HepG2 (cell line): ENCODE measurements around the gene UAP1L1. TPM values are rescaled to one million over a fixed set of nuclear protein-coding genes. Genes with fewer than 3 reads are reported as not detected.
A peak's percentile ranks its signal among the peaks of the same experiment; 100 is the strongest.

ENCODE experiments used
- BATF2 ChIP-seq: sonication (generic); formaldehyde crosslinking; IDR thresholded peaks from 2 replicates; pipeline ENCODE4 v1.8.0; 2022; ENCODE audit warnings: mild to moderate bottlenecking, missing genetic modification reagents, moderate library complexity
- GFI1 ChIP-seq: sonication (generic); formaldehyde crosslinking; IDR thresholded peaks from 2 replicates; pipeline ENCODE4 v1.5.0; 2020; ENCODE audit warnings: missing genetic modification reagents, mild to moderate bottlenecking, borderline replicate concordance
- HNF1B ChIP-seq: sonication (generic); formaldehyde crosslinking; IDR thresholded peaks from 2 replicates; pipeline ENCODE4 v1.5.1; 2020; ENCODE audit warnings: mild to moderate bottlenecking, moderate library complexity, missing genetic modification reagents
- HNRNPLL ChIP-seq: fragments of 200-400 bp; formaldehyde crosslinking; IDR thresholded peaks from 2 replicates; pipeline ENCODE4 v1.6.1; 2017; ENCODE audit warnings: mild to moderate bottlenecking, low read depth, low read length; ENCODE audit not compliant: poor library complexity, severe bottlenecking
- KDM4B ChIP-seq: sonication (generic); formaldehyde crosslinking; IDR thresholded peaks from 2 replicates; pipeline ENCODE4 v1.4.0; 2020; ENCODE audit warnings: missing genetic modification reagents
- RARG ChIP-seq: sonication (generic); formaldehyde crosslinking; IDR thresholded peaks from 2 replicates; pipeline ENCODE4 v1.4.0; 2020; ENCODE audit warnings: low read depth, mild to moderate bottlenecking, missing genetic modification reagents
- REST ChIP-seq, 2 experiments: IDR thresholded peaks; 2 replicates each; pipeline ENCODE4 v1.6.1; 2011 to 2012; ENCODE audit warnings: low read length in 2 of 2, borderline replicate concordance in 1 of 2, low read depth in 1 of 2, mild to moderate bottlenecking in 1 of 2, moderate library complexity in 1 of 2
- RXRB ChIP-seq: IDR thresholded peaks from 2 replicates; pipeline ENCODE4 v1.6.1; 2016; ENCODE audit warnings: borderline replicate concordance, missing genetic modification reagents, missing compliant biosample characterization
- SIN3B ChIP-seq: fragments of 150-350 bp; IDR thresholded peaks from 2 replicates; pipeline ENCODE4 v1.6.1; 2014; ENCODE audit warnings: low read length
- ZBTB20 ChIP-seq: sonication (generic); formaldehyde crosslinking; IDR thresholded peaks from 2 replicates; pipeline ENCODE4 v1.8.1; 2023; ENCODE audit warnings: missing genetic modification reagents, low read depth, mild to moderate bottlenecking, borderline replicate concordance
- ZNF572 ChIP-seq: sonication (generic); formaldehyde crosslinking; IDR thresholded peaks from 2 replicates; pipeline ENCODE4 v1.5.1; 2020; ENCODE audit warnings: mild to moderate bottlenecking, missing genetic modification reagents
- ZNF615 ChIP-seq: sonication (generic); formaldehyde crosslinking; IDR thresholded peaks from 2 replicates; pipeline ENCODE4 v1.5.0; 2020; ENCODE audit warnings: mild to moderate bottlenecking, missing genetic modification reagents, borderline replicate concordance
- polyA plus RNA-seq, 8 experiments: library from polyadenylated mRNA; depleted of rRNA in 3 of 8; stranded (reverse) in 7 of 8; unstranded in 1 of 8; fragments of >200 nt; fragmentation: Illumina TruSeq in 4 of 8; extraction: Trizol in 4 of 8; gene quantifications; 2 replicates each; pipeline versions ENCODE4 v1.2.1 to v1.2.3, GENCODE V29; 2011 to 2016; ENCODE audit warnings: low read depth in 4 of 8, missing spikeins in 1 of 8, mixed read lengths in 1 of 8; ENCODE audit not compliant: insufficient read depth in 1 of 8
- total RNA-seq, 5 experiments: library from RNA; depleted of rRNA; stranded (reverse); fragments of >200 nt; fragmentation: Illumina TruSeq; extraction: Trizol; gene quantifications; 2 replicates each; pipeline ENCODE4 v1.2.3, GENCODE V29; 2016; ENCODE audit warnings: low read depth in 1 of 5
- TF ChIP-seq, protein P1 (sequence below): sonication (generic); formaldehyde crosslinking; IDR thresholded peaks from 2 replicates; pipeline ENCODE4 v1.8.1; 2022; ENCODE audit warnings: low read depth, mild to moderate bottlenecking, missing genetic modification reagents
- TF ChIP-seq, protein P2 (sequence below): sonication (generic); formaldehyde crosslinking; IDR thresholded peaks from 2 replicates; pipeline ENCODE4 v1.4.0; 2020; ENCODE audit warnings: missing genetic modification reagents

Gene UAP1L1
- total and polyA plus RNA-seq, 2 of the 13 experiments (the other 11 are each of a cell fraction or from before 2014, with no cell fraction given): 5.4 to 6.4 TPM

GRCh38 chr9:137086531-137087408 is 9.5 kb downstream of the UAP1L1 start, which contains the start of gene MAN1B1 (continued):
- TF ChIP-seq REST (IDR thresholded peaks at IDR 0.05; ENCODE audit: borderline replicate concordance in 1 of 2, low read depth in 1 of 2, low read length in 2 of 2) (peak in 1 of 2 experiments; percentile 43; a peak in 2 of 4 replicates), ZNF572 (CRISPR knock-in tag) (no peak; the same call in 1 of the 2 replicates), SIN3B (no peak), KDM4B (CRISPR knock-in tag) (no peak), RXRB (CRISPR knock-in tag) (no peak; the same call in 1 of the 2 replicates), HNF1B (CRISPR knock-in tag) (peak; percentile 67), ZBTB20 (CRISPR knock-in tag) (0 out of 2 replicates have a peak, but pooled peaks have one; percentile 32), HNRNPLL (peak; percentile 100), RARG (CRISPR knock-in tag) (no peak), ZNF615 (no peak), BATF2 (CRISPR knock-in tag) (no peak; the same call in 1 of the 2 replicates), GFI1 (CRISPR knock-in tag) (no peak)
- TF ChIP-seq, protein P1, sequence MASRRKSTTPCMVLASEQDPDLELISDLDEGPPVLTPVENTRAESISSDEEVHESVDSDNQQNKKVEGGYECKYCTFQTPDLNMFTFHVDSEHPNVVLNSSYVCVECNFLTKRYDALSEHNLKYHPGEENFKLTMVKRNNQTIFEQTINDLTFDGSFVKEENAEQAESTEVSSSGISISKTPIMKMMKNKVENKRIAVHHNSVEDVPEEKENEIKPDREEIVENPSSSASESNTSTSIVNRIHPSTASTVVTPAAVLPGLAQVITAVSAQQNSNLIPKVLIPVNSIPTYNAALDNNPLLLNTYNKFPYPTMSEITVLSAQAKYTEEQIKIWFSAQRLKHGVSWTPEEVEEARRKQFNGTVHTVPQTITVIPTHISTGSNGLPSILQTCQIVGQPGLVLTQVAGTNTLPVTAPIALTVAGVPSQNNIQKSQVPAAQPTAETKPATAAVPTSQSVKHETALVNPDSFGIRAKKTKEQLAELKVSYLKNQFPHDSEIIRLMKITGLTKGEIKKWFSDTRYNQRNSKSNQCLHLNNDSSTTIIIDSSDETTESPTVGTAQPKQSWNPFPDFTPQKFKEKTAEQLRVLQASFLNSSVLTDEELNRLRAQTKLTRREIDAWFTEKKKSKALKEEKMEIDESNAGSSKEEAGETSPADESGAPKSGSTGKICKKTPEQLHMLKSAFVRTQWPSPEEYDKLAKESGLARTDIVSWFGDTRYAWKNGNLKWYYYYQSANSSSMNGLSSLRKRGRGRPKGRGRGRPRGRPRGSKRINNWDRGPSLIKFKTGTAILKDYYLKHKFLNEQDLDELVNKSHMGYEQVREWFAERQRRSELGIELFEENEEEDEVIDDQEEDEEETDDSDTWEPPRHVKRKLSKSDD (CRISPR knock-in tag): peak; percentile 22; the same call in 1 of the 2 replicates
- TF ChIP-seq, protein P2, sequence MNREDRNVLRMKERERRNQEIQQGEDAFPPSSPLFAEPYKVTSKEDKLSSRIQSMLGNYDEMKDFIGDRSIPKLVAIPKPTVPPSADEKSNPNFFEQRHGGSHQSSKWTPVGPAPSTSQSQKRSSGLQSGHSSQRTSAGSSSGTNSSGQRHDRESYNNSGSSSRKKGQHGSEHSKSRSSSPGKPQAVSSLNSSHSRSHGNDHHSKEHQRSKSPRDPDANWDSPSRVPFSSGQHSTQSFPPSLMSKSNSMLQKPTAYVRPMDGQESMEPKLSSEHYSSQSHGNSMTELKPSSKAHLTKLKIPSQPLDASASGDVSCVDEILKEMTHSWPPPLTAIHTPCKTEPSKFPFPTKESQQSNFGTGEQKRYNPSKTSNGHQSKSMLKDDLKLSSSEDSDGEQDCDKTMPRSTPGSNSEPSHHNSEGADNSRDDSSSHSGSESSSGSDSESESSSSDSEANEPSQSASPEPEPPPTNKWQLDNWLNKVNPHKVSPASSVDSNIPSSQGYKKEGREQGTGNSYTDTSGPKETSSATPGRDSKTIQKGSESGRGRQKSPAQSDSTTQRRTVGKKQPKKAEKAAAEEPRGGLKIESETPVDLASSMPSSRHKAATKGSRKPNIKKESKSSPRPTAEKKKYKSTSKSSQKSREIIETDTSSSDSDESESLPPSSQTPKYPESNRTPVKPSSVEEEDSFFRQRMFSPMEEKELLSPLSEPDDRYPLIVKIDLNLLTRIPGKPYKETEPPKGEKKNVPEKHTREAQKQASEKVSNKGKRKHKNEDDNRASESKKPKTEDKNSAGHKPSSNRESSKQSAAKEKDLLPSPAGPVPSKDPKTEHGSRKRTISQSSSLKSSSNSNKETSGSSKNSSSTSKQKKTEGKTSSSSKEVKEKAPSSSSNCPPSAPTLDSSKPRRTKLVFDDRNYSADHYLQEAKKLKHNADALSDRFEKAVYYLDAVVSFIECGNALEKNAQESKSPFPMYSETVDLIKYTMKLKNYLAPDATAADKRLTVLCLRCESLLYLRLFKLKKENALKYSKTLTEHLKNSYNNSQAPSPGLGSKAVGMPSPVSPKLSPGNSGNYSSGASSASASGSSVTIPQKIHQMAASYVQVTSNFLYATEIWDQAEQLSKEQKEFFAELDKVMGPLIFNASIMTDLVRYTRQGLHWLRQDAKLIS (CRISPR knock-in tag): no peak
